ENCODE data around the gene FBH1.
"Not testable (repeated sequence)": the region's sequence is repeated elsewhere in the genome, so short reads cannot be mapped to it uniquely, and the experiment has no call there.

Gene FBH1

GRCh38 chr10:5937016-5937415 lies 47.0 kb downstream of the FBH1 start:
- no peak overlapping the region for H3K27ac Mint-ChIP-seq
- ATAC-seq (no peak), DNase-seq (no peak)
- no peak overlapping the region for H3K4me3 Mint-ChIP-seq
- H3K27me3 Mint-ChIP-seq, result no peaks in the 10 kb centered on the region
- H3K4me1 Mint-ChIP-seq, result no peaks in the 10 kb centered on the region
- H3K9me3 Mint-ChIP-seq, result no peaks in the 10 kb centered on the region

- Mint-ChIP-seq H3K27me3 (no peaks in the 10 kb centered on the region), H3K27ac (no peak overlapping the region), H3K4me3 (no peak overlapping the region), H3K9me3 (no peaks in the 10 kb centered on the region), H3K4me1 (no peaks in the 10 kb centered on the region)
- DNase-seq (no peak), ATAC-seq (no peak)
Observed at GRCh38 chr10:5938291-5938690, 48.2 kb downstream of the FBH1 start.

- Mint-ChIP-seq H3K27me3 (no peaks in the 10 kb centered on the region), H3K27ac (no peak overlapping the region)
Observed at GRCh38 chr10:5940807-5941218, 50.8 kb downstream of the FBH1 start.

GRCh38 chr10:5941579-5941978 lies 51.5 kb downstream of the FBH1 start:
- H3K9me3 Mint-ChIP-seq, result no peaks in the 10 kb centered on the region
- DNase-seq (no peak), ATAC-seq (no peak)
- no peak overlapping the region for H3K27ac Mint-ChIP-seq
- no peaks in the 10 kb centered on the region for H3K27me3 Mint-ChIP-seq
- H3K4me1 Mint-ChIP-seq, result peaks cover 7% of the 10 kb centered on the region
- no peak overlapping the region for H3K4me3 Mint-ChIP-seq

More at GRCh38 chr10:5940807-5941218, 50.8 kb downstream of the FBH1 start:
- DNase-seq (no peak), ATAC-seq (no peak)
- Mint-ChIP-seq H3K4me1 (peaks cover 3% of the 10 kb centered on the region), H3K4me3 (no peak overlapping the region), H3K9me3 (no peaks in the 10 kb centered on the region)

GRCh38 chr10:5942001-5942400 lies 52.0 kb downstream of the FBH1 start:
- ATAC-seq (peak; percentile 27), DNase-seq (no peak)
- H3K9me3 Mint-ChIP-seq, result no peaks in the 10 kb centered on the region
- H3K27ac Mint-ChIP-seq, result no peak overlapping the region
- H3K27me3 Mint-ChIP-seq, result no peaks in the 10 kb centered on the region
- H3K4me1 Mint-ChIP-seq, result peaks cover 7% of the 10 kb centered on the region
- H3K4me3 Mint-ChIP-seq, result no peak overlapping the region

GRCh38 chr10:5942474-5942873 lies 52.4 kb downstream of the FBH1 start:
- Mint-ChIP-seq H3K27me3 (no peaks in the 10 kb centered on the region), H3K9me3 (no peaks in the 10 kb centered on the region), H3K4me3 (no peak overlapping the region), H3K4me1 (peaks cover 7% of the 10 kb centered on the region), H3K27ac (peak overlapping the region in 1 of 2 donors; percentile 55)
- ATAC-seq, result peak; percentile 37
- no peak for DNase-seq

GRCh38 chr10:5943536-5943935 lies 53.5 kb downstream of the FBH1 start:
- no peaks in the 10 kb centered on the region for H3K27me3 Mint-ChIP-seq
- H3K4me1 Mint-ChIP-seq, result peaks cover 7% of the 10 kb centered on the region
- no peak overlapping the region for H3K4me3 Mint-ChIP-seq
- DNase-seq (no peak), ATAC-seq (no peak)
- no peak overlapping the region for H3K27ac Mint-ChIP-seq
- H3K9me3 Mint-ChIP-seq, result no peaks in the 10 kb centered on the region

GRCh38 chr10:5944389-5945189 lies 54.5 kb downstream of the FBH1 start:
- no peak for ATAC-seq
- Mint-ChIP-seq H3K4me1 (peaks cover 11% of the 10 kb centered on the region), H3K27ac (no peak overlapping the region), H3K27me3 (no peaks in the 10 kb centered on the region), H3K9me3 (no peaks in the 10 kb centered on the region), H3K4me3 (no peak overlapping the region)
- DNase-seq, result no peak

- Mint-ChIP-seq H3K9me3 (no peaks in the 10 kb centered on the region), H3K4me3 (no peak overlapping the region), H3K27me3 (no peaks in the 10 kb centered on the region), H3K4me1 (peaks cover 13% of the 10 kb centered on the region), H3K27ac (no peak overlapping the region)
- DNase-seq (no peak), ATAC-seq (no peak)
Observed at GRCh38 chr10:5945190-5945509, 55.1 kb downstream of the FBH1 start.

GRCh38 chr10:5945561-5946418 lies 55.7 kb downstream of the FBH1 start:
- no peak for DNase-seq
- H3K4me1 Mint-ChIP-seq, result peaks cover 13% of the 10 kb centered on the region
- H3K4me3 Mint-ChIP-seq, result peak overlapping the region; percentile 34 to 48
- no peaks in the 10 kb centered on the region for H3K9me3 Mint-ChIP-seq
- H3K27ac Mint-ChIP-seq, result peak overlapping the region; percentile 42 to 89
- ATAC-seq, result no peak
- no peaks in the 10 kb centered on the region for H3K27me3 Mint-ChIP-seq

GRCh38 chr10:5946419-5946775 lies 56.4 kb downstream of the FBH1 start:
- not testable (repeated sequence) for DNase-seq, H3K27me3 Mint-ChIP-seq, H3K27ac Mint-ChIP-seq, ATAC-seq, H3K9me3 Mint-ChIP-seq, H3K4me3 Mint-ChIP-seq
- peaks cover 13% of the 10 kb centered on the region for H3K4me1 Mint-ChIP-seq

- DNase-seq, result no peak
- no peaks in the 10 kb centered on the region for H3K9me3 Mint-ChIP-seq
- H3K4me1 Mint-ChIP-seq, result peaks cover 13% of the 10 kb centered on the region
- no peak for ATAC-seq
- H3K27me3 Mint-ChIP-seq, result no peaks in the 10 kb centered on the region
- no peak overlapping the region for H3K4me3 Mint-ChIP-seq
- H3K27ac Mint-ChIP-seq, result no peak overlapping the region
Observed at GRCh38 chr10:5946786-5947185, 56.7 kb downstream of the FBH1 start.

GRCh38 chr10:5947471-5948207 lies 57.6 kb downstream of the FBH1 start:
- H3K9me3 Mint-ChIP-seq, result no peaks in the 10 kb centered on the region
- H3K27me3 Mint-ChIP-seq, result no peaks in the 10 kb centered on the region
- no peak for DNase-seq
- H3K27ac Mint-ChIP-seq, result no peak overlapping the region
- no peak for ATAC-seq
- peaks cover 13% of the 10 kb centered on the region for H3K4me1 Mint-ChIP-seq
- H3K4me3 Mint-ChIP-seq, result no peak overlapping the region

GRCh38 chr10:5948208-5948585 lies 58.2 kb downstream of the FBH1 start:
- no peak overlapping the region for H3K4me3 Mint-ChIP-seq
- H3K4me1 Mint-ChIP-seq, result peaks cover 13% of the 10 kb centered on the region
- H3K9me3 Mint-ChIP-seq, result no peaks in the 10 kb centered on the region
- DNase-seq (no peak), ATAC-seq (no peak)
- no peaks in the 10 kb centered on the region for H3K27me3 Mint-ChIP-seq
- H3K27ac Mint-ChIP-seq, result no peak overlapping the region

- DNase-seq (peak in 1 of 2 donors; percentile 38), ATAC-seq (peak; percentile 79)
- H3K4me3 Mint-ChIP-seq, result no peak overlapping the region
- no peaks in the 10 kb centered on the region for H3K9me3 Mint-ChIP-seq
- H3K27ac Mint-ChIP-seq, result peak overlapping the region; percentile 3 to 5
- peaks cover 13% of the 10 kb centered on the region for H3K4me1 Mint-ChIP-seq
- no peaks in the 10 kb centered on the region for H3K27me3 Mint-ChIP-seq
Observed at GRCh38 chr10:5949009-5949759, 59.1 kb downstream of the FBH1 start.

All from stimulated activated naive CD8-positive, alpha-beta T cell treated with anti-CD3 and anti-CD28 coated beads, Interleukin-15, amount 100 ng/mL, for 72 hours (primary cell).